Omental fat pad (tissue), 4 donors: ENCODE results near the gene CYP4F8. TPM values are rescaled to one million over a fixed set of nuclear protein-coding genes. Genes with fewer than 3 reads are reported as not detected.
A peak's percentile ranks its signal among the peaks of the same experiment; 100 is the strongest.

Source experiments
- ATAC-seq: fragments of 150-250 bp; one replicate; pipeline ENCODE4 v1.9.1; 2016; ENCODE audit warnings: mild to moderate bottlenecking, moderate library complexity; ENCODE audit not compliant: low FRiP score
- DNase-seq: peaks from one replicate; pipeline ENCODE4 v3.0.0-alpha.2; 2019; ENCODE audit warnings: low spot score
- CTCF ChIP-seq, 3 donors: fragments of 450-650 bp; IDR thresholded peaks; one replicate each; pipeline ENCODE4 v1.5.1; 2016 to 2017; ENCODE audit warnings: antibody characterized with exemption in 3 of 3, mild to moderate bottlenecking in 3 of 3, moderate library complexity in 2 of 3
- total RNA-seq, 4 donors: library from RNA; depleted of rRNA; stranded (reverse); fragments of >200 nt; gene quantifications; one replicate each; pipeline ENCODE4 v1.1.0, GENCODE V29; 2016

CYP4F8 gene
- total RNA-seq, 4 donors from 2014 or later, result not detected

DNA sequence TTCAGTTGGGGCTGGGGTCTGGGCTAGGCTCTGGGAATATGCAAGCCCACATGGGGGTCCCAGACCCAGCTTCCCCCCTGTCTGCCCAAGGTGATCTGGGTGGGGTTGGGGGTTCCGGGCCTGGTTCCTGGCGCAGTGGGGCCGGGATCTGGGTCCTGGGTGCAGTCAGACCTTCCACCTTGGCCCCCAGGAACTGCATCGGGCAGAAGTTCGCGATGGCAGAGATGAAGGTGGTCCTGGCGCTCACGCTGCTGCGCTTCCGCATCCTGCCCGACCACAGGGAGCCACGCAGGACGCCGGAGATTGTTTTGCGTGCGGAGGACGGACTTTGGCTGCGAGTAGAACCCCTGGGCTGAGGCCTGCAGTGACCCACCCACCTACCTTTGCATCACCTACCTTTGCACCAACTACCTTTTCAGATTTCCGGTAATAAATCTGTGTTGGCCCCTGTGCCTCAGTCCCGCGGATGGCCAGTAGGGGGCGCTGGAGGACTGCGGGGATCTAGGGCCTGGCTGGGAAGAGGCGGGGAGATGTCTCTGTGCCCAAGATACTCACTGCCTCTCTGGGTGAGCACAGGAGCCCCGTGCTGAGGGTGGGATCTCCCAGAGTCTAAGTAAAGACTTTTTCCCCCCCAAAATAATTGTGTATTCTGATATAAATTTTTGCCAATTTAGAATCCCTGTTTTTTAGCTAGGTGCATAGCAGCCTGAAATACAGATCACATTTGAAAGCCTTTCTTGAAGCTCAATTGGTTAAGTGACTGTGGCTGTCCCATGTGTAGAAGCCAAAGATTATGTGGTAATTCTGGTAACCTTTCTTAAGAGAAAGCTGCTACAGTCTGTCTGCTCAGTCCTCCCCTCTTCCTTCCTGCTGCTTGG, 14.2 kb downstream of the CYP4F8 start:
- ATAC-seq (peak; percentile 77), DNase-seq (peak; percentile 97)
- TF ChIP-seq CTCF (IDR thresholded peaks at IDR 0.05), result peak in 2 of 3 donors; percentile 75 to 88

- no peak for DNase-seq
- ATAC-seq, result no peak
- no peak for TF ChIP-seq CTCF (IDR thresholded peaks at IDR 0.05)
These were observed 16.8 kb downstream of the CYP4F8 start for GRCh38 chr19:15631817-15632216.

- no peak for TF ChIP-seq CTCF (IDR thresholded peaks at IDR 0.05)
- DNase-seq (no peak), ATAC-seq (no peak)
These were observed 18.2 kb downstream of the CYP4F8 start for GRCh38 chr19:15633082-15633835.

DNA sequence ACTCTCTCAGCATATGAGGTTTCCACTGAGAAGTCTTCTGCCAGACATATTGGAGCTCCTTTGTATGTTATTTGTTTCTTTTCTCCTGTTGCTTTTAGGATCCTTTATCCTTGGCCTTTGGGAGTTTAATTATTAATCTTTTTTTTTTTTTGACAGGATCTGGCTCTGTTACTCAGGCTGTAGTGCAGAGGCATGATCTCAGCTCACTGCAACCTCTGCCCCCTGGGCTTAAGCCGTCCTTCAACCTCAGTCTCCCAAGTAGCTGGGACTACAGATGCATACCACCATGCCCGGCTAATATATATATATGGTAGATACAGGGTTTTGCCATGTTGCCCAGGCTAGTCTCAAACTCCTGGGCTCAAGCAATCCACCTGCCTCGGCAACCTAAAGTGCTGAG, 19.1 kb downstream of the CYP4F8 start:
- DNase-seq (no peak), ATAC-seq (no peak)
- TF ChIP-seq CTCF (IDR thresholded peaks at IDR 0.05), result no peak

DNA sequence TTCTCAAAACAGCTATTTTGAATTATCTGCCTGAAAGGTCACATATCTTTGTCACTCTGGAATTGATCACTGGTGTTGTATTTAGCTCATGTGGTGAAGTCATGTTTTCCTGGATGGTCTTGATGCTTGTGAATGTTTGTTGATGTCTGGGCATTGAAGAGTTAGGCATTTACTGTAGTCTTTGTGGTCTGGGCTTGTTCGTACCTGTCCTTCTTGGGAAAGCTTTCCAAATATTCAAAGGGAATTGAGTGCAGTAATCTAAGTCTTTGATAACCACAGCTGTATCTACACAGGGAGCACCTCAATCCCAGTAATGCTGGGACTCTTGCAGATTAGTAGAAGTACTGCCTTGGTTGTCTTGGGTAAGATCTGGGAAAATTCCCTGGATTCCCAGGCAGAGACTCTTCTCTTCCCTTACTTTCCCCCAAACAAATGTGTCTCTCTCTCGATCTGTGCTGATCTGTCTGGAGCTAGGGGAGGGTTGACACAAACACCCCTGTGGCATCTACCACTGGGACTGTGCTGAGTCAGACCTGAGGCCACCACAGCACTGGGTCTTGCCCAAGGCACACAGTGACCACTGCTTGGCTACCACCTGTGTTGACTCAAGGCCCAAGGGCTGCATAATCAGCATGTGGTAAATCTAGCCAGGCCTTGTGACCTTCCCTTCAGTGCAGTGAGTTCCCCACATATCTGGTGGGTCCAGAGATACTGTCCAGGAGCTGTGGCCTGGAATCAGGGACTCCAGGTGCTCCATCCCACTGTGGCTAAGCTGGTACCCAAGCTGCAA, 20.2 kb downstream of the CYP4F8 start:
- no peak for DNase-seq
- no peak for ATAC-seq
- TF ChIP-seq CTCF (IDR thresholded peaks at IDR 0.05), result peak in 1 of 3 donors; percentile 1

DNA sequence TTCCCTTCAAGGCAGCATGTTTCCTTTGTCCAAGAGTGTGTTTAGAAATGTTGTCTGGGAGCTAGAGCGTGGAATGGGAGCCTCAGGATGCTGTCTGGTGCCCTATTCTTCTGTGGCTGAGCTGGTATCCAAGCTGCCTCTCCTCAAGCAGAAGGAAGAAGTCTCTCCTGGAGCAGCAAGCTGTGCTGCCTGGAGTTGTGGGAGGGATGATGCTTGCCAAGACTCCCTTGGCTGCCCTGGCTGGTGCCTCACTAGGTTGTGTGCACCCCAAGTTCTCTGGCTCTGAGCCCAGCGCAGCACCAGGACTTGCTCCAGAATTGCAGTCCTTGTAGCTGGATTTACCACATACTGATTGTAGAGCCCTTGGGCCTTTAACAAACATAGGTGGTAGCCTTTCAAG, 21.0 kb downstream of the CYP4F8 start:
- ATAC-seq (no peak), DNase-seq (no peak)
- TF ChIP-seq CTCF (IDR thresholded peaks at IDR 0.05), result no peak
